H1 (cell line): Measurements from ENCODE around the gene COIL. TPM values are rescaled to one million over a fixed set of nuclear protein-coding genes. Genes with fewer than 3 reads are reported as not detected.

ENCODE experiments used
- CTCF ChIA-PET: fragments of 300-600 bp; sonication (Branson Sonifier 250); formaldehyde crosslinking; loops from one replicate; lab custom pipeline; 2021; ENCODE audit not compliant: partially characterized antibody; lab: Charles Lee
- POLR2A ChIA-PET: fragments of 300-600 bp; sonication (Branson Sonifier 250); formaldehyde crosslinking; loops from one replicate; lab custom pipeline; 2021; ENCODE audit warnings: inconsistent platforms; ENCODE audit not compliant: partially characterized antibody; lab: Charles Lee
- DNase-seq, 2 experiments: peaks; one replicate each; pipeline versions ENCODE4 v3.0.0 to v3.0.0-alpha.2; 2010 to 2022; ENCODE audit warnings: low spot score in 2 of 2, low read depth in 1 of 2, mixed read lengths in 1 of 2
- FAIRE-seq: peaks from 2 replicates; lab custom pipeline; 2011; peaks lifted over from hg19 to GRCh38; lab: Jason Lieb, UNC
- H2AFZ ChIP-seq: 2 replicates; pipeline ENCODE4 v1.8.1; 2012; ENCODE audit warnings: low read length, inconsistent platforms
- H2AK5ac ChIP-seq: 2 replicates; pipeline ENCODE4 v1.6.1; 2013; ENCODE audit warnings: low read depth, low read length
- H2BK120ac ChIP-seq: replicated peaks from 2 replicates; pipeline ENCODE3; 2013; ENCODE audit warnings: low read depth, low read length, inconsistent platforms
- H2BK12ac ChIP-seq: 2 replicates; pipeline ENCODE4 v1.6.1; 2013; ENCODE audit warnings: low read depth, low read length
- H2BK15ac ChIP-seq: 2 replicates; pipeline ENCODE4 v1.6.1; 2013; ENCODE audit warnings: low read length
- H2BK20ac ChIP-seq: 2 replicates; pipeline ENCODE4 v1.6.1; 2013; ENCODE audit warnings: low read length
- H2BK5ac ChIP-seq: 2 replicates; pipeline ENCODE4 v1.6.1; 2013; ENCODE audit warnings: low read depth, low read length
- H3K14ac ChIP-seq: 2 replicates; pipeline ENCODE4 v1.6.1; 2013; ENCODE audit warnings: inconsistent platforms; ENCODE audit not compliant: insufficient read length
- H3K18ac ChIP-seq: 2 replicates; pipeline ENCODE4 v1.6.1; 2013; ENCODE audit warnings: low read length; ENCODE audit errors: extremely low read depth
- H3K23ac ChIP-seq: 2 replicates; pipeline ENCODE4 v1.6.1; 2013; ENCODE audit warnings: inconsistent platforms; ENCODE audit not compliant: insufficient read length
- H3K23me2 ChIP-seq: 2 replicates; pipeline ENCODE4 v1.6.1; 2013; ENCODE audit warnings: low read depth, low read length
- H3K27ac ChIP-seq: 2 replicates; pipeline ENCODE4 v1.6.1; 2011; ENCODE audit warnings: low read depth, low read length, inconsistent platforms
- H3K27me3 ChIP-seq, 4 experiments: replicated peaks in 1 of 4; 1 replicate in 1 of 4; 2 replicates in 3 of 4; pipeline versions ENCODE4 v1.6.1 to v1.8.1; 2011 to 2013; ENCODE audit warnings: low read length in 3 of 4, mild to moderate bottlenecking in 3 of 4, inconsistent platforms in 2 of 4, mixed read lengths in 2 of 4, moderate library complexity in 1 of 4; ENCODE audit not compliant: control insufficient read depth in 3 of 4, insufficient read depth in 3 of 4; ENCODE audit errors: extremely low read depth in 1 of 4
- H3K36me3 ChIP-seq, 4 experiments: 2 replicates each; pipeline versions ENCODE4 v1.6.1 to v1.8.1; 2011 to 2013; ENCODE audit warnings: mild to moderate bottlenecking in 4 of 4, low read length in 3 of 4, moderate library complexity in 2 of 4, control low read depth in 1 of 4, inconsistent platforms in 1 of 4; ENCODE audit not compliant: insufficient read depth in 4 of 4, control insufficient read depth in 2 of 4
- H3K4ac ChIP-seq: replicated peaks from 2 replicates; pipeline ENCODE3; 2013; ENCODE audit warnings: low read length, low read depth, mixed read lengths, inconsistent platforms; ENCODE audit not compliant: insufficient read length
- H3K4me1 ChIP-seq, 4 experiments: replicated peaks in 1 of 4; 1 replicate in 1 of 4; 2 replicates in 3 of 4; pipeline versions ENCODE4 v1.6.1 to v1.8.1; 2011 to 2013; ENCODE audit warnings: low read length in 3 of 4, inconsistent platforms in 2 of 4, mixed read lengths in 1 of 4; ENCODE audit not compliant: insufficient read depth in 4 of 4, control insufficient read depth in 3 of 4
- H3K4me2 ChIP-seq, 2 experiments: 2 replicates each; pipeline versions ENCODE4 v1.6.1 to v1.8.1; 2011 to 2013; ENCODE audit warnings: low read depth in 2 of 2, low read length in 2 of 2, control low read depth in 1 of 2, inconsistent platforms in 1 of 2, mild to moderate bottlenecking in 1 of 2; ENCODE audit not compliant: insufficient read depth in 1 of 2
- H3K4me3 ChIP-seq, 4 experiments: fragments of 200-600, 300-600 bp in 1 of 4; sonication (generic), shearing (Covaris generic), sonication (Bioruptor Twin) in 1 of 4; 2 replicates each; pipeline versions ENCODE4 v1.5.1 to v1.8.1; 2011 to 2016; ENCODE audit warnings: low read length in 4 of 4, low read depth in 3 of 4, control low read depth in 2 of 4, inconsistent platforms in 2 of 4, mild to moderate bottlenecking in 2 of 4, mixed read lengths in 1 of 4, moderate library complexity in 1 of 4; ENCODE audit not compliant: insufficient read depth in 2 of 4; ENCODE audit errors: extremely low read depth in 1 of 4
- H3K56ac ChIP-seq: replicated peaks from 2 replicates; pipeline ENCODE3; 2013; ENCODE audit warnings: low read depth, mild to moderate bottlenecking, mixed read lengths, low read length, inconsistent platforms; ENCODE audit not compliant: insufficient read length
- H3K79me1 ChIP-seq: 2 replicates; pipeline ENCODE4 v1.6.1; 2013; ENCODE audit warnings: low read depth, low read length, control low read depth
- H3K79me2 ChIP-seq, 2 experiments: 2 replicates each; pipeline versions ENCODE4 v1.6.1 to v1.8.1; 2012 to 2013; ENCODE audit warnings: low read length in 2 of 2, mild to moderate bottlenecking in 2 of 2, inconsistent platforms in 1 of 2; ENCODE audit not compliant: insufficient read depth in 2 of 2, control insufficient read depth in 1 of 2
- H3K9ac ChIP-seq, 4 experiments: replicated peaks in 1 of 4; 1 replicate in 1 of 4; 2 replicates in 3 of 4; pipeline versions ENCODE4 v1.6.1 to v1.8.1; 2011 to 2013; ENCODE audit warnings: low read depth in 3 of 4, low read length in 3 of 4, control low read depth in 2 of 4, mild to moderate bottlenecking in 2 of 4, moderate library complexity in 2 of 4, inconsistent platforms in 1 of 4; ENCODE audit errors: extremely low read depth in 1 of 4
- H3K9me3 ChIP-seq, 2 experiments: 2 replicates each; pipeline versions ENCODE4 v1.6.1 to v1.8.1; 2012 to 2013; ENCODE audit warnings: mild to moderate bottlenecking in 2 of 2, moderate library complexity in 2 of 2, control low read depth in 1 of 2, inconsistent platforms in 1 of 2, low read depth in 1 of 2, low read length in 1 of 2, mixed read lengths in 1 of 2; ENCODE audit not compliant: insufficient read depth in 2 of 2
- H4K20me1 ChIP-seq, 2 experiments: replicated peaks in 1 of 2; 2 replicates each; pipeline versions ENCODE3 to v1.8.1; 2011 to 2013; ENCODE audit warnings: inconsistent platforms in 2 of 2, low read length in 2 of 2, mild to moderate bottlenecking in 1 of 2; ENCODE audit not compliant: insufficient read depth in 2 of 2, control insufficient read depth in 1 of 2
- H4K5ac ChIP-seq: 2 replicates; pipeline ENCODE4 v1.6.1; 2013; ENCODE audit warnings: low read length, low read depth, mixed read lengths, inconsistent platforms; ENCODE audit not compliant: insufficient read length
- H4K8ac ChIP-seq: 2 replicates; pipeline ENCODE4 v1.8.0; 2013; ENCODE audit warnings: mild to moderate bottlenecking, moderate library complexity, low read length, inconsistent platforms; ENCODE audit not compliant: insufficient read depth; ENCODE audit errors: extremely low read depth
- H4K91ac ChIP-seq: replicated peaks from 2 replicates; pipeline ENCODE3; 2013; ENCODE audit warnings: low read length, mixed read lengths, inconsistent platforms; ENCODE audit not compliant: insufficient read length
- BACH1 ChIP-seq: IDR thresholded peaks from 2 replicates; pipeline ENCODE4 v1.6.1; 2012; ENCODE audit warnings: low read length, improper control_type of control experiment
- CBX8 ChIP-seq: fragments of 300-800, 300-1000 bp; sonication (generic); IDR thresholded peaks from 2 replicates; pipeline ENCODE4 v1.7.1; 2016; ENCODE audit warnings: low read depth, low read length, borderline replicate concordance
- EZH2 ChIP-seq: fragments of 200-600 bp; sonication (generic); IDR thresholded peaks from 2 replicates; pipeline ENCODE4 v1.7.1; 2012; ENCODE audit warnings: low read depth, mild to moderate bottlenecking, moderate library complexity, low read length, inconsistent platforms; ENCODE audit not compliant: severe bottlenecking
- GTF2F1 ChIP-seq: IDR thresholded peaks from 2 replicates; pipeline ENCODE4 v1.6.1; 2012; ENCODE audit warnings: low read depth, low read length, improper control_type of control experiment, borderline replicate concordance
- HDAC6 ChIP-seq: IDR thresholded peaks from one replicate; pipeline ENCODE4 v1.7.1; 2012; ENCODE audit warnings: low read depth, mild to moderate bottlenecking, inconsistent platforms, low read length, moderate library complexity
- NRF1 ChIP-seq: IDR thresholded peaks from 2 replicates; pipeline ENCODE4 v1.6.1; 2011; ENCODE audit warnings: mild to moderate bottlenecking, low read depth, low read length, improper control_type of control experiment
- SAP30 ChIP-seq: fragments of 300-600 bp; sonication (generic); IDR thresholded peaks from 2 replicates; pipeline ENCODE4 v1.7.1; 2012; ENCODE audit warnings: low read length, moderate library complexity, mild to moderate bottlenecking, inconsistent platforms; ENCODE audit not compliant: insufficient read depth, insufficient replicate concordance
- SIX5 ChIP-seq: IDR thresholded peaks from 2 replicates; pipeline ENCODE4 v1.6.1; 2011; ENCODE audit warnings: mild to moderate bottlenecking, low read depth, low read length
- TAF7 ChIP-seq: optimal IDR thresholded peaks from 2 replicates; pipeline ENCODE3; 2011; ENCODE audit warnings: low read depth, mild to moderate bottlenecking, inconsistent platforms, low read length, moderate library complexity, borderline replicate concordance
- WGBS, 2 experiments: shearing (Covaris generic) in 1 of 2; methylation state at CpG; one replicate each; pipeline versions ENCODE4 v1.1.6 to v1.1.7; 2013 to 2015; ENCODE audit warnings: low lambda C conversion rate in 2 of 2, mixed read lengths in 2 of 2, inconsistent platforms in 1 of 2, low coverage in 1 of 2, missing lambda C conversion rate in 1 of 2; ENCODE audit not compliant: insufficient replicate concordance in 2 of 2, insufficient coverage in 1 of 2, insufficient read length in 1 of 2; ENCODE audit errors: extremely low coverage in 1 of 2, missing lambda C conversion rate in 1 of 2; 5-methylcytosine and 5-hydroxymethylcytosine counted together
- polyA plus RNA-seq, 7 experiments: library from polyadenylated mRNA; depleted of rRNA in 3 of 7; stranded (reverse) in 5 of 7; unstranded in 2 of 7; fragments of >200 nt in 5 of 7; fragments of 200-250 nt in 2 of 7; gene quantifications; 1 replicate in 5 of 7; 2 replicates in 1 of 7; 4 replicates in 1 of 7; pipeline versions ENCODE4 v1.2.1 to v1.2.3, GENCODE V29; 2011 to 2013; ENCODE audit warnings: missing spikeins in 2 of 7, mixed read lengths in 2 of 7
- total RNA-seq: library from RNA; stranded (reverse); fragmentation: NEBNext Ultra II Directional; extraction: Animal tissue kit (Norgen Biotek cat#: 25700); gene quantifications from 2 replicates; pipeline ENCODE4 v1.2.1, GENCODE V29; 2021

The COIL gene
- total and polyA plus RNA-seq, 2 of the 8 experiments (the other 6 are each of a cell fraction or from before 2014, with no cell fraction given), result 5.2 to 23.6 TPM

- no peak overlapping the region for H4K91ac ChIP-seq
- H3K79me1 ChIP-seq, result peaks cover 1% of the 10 kb centered on the region; the same call in 1 of the 2 replicates
- H3K4me3 ChIP-seq, result no peak overlapping the region
- H2BK12ac ChIP-seq, result no peak overlapping the region
- no peaks in the 10 kb centered on the region for H3K27me3 ChIP-seq
- CTCF ChIA-PET, result interaction anchor here (0.5 to 2.8 kb wide), 6 partner anchors 10 to 667 kb away, joined by 3 to 9 read pairs (median 3); no protein-coding TSS in a partner anchor
- H3K4ac ChIP-seq, result no peak overlapping the region
- H2AK5ac ChIP-seq, result no peak overlapping the region
- no peak overlapping the region for H2BK15ac ChIP-seq
- H3K27ac ChIP-seq, result no peak overlapping the region
- no peak overlapping the region for H2BK20ac ChIP-seq
- no peak overlapping the region for H3K56ac ChIP-seq
- no peak overlapping the region for H2BK5ac ChIP-seq
- no peak overlapping the region for H2AFZ ChIP-seq
- no peak overlapping the region for H3K9ac ChIP-seq
- peaks cover 0 to 31% (median 19%) of the 10 kb centered on the region in 4 experiments; a peak in 7 of 8 replicates for H3K36me3 ChIP-seq
- no peak for DNase-seq
- no peak overlapping the region for H3K23ac ChIP-seq
- POLR2A ChIA-PET, result interaction anchor here (0.7 kb wide), 1 partner anchor 56 kb away, joined by 3 read pairs; no protein-coding TSS in a partner anchor
- no peak for FAIRE-seq
- WGBS, 2 experiments, result 94% methylated on average over 1 of the region's 1 CpG; no CpG with 5 or more reads in 1 of the 2 experiments
- no peak overlapping the region for H3K4me2 ChIP-seq
- no peak overlapping the region for H3K14ac ChIP-seq
- no peaks in the 10 kb centered on the region for H3K9me3 ChIP-seq
- no peak overlapping the region for H4K8ac ChIP-seq
- H3K18ac ChIP-seq, result no peak overlapping the region
- H3K4me1 ChIP-seq, result no peaks in the 10 kb centered on the region
- H3K23me2 ChIP-seq, result no peaks in the 10 kb centered on the region
- no peak overlapping the region for H2BK120ac ChIP-seq
- H4K5ac ChIP-seq, result no peak overlapping the region
- H3K79me2 ChIP-seq, result no peaks in the 10 kb centered on the region
- H4K20me1 ChIP-seq, result peaks cover 0 to 2% of the 10 kb centered on the region in 2 experiments
- TF ChIP-seq GTF2F1 (no peak), CBX8 (no peak), TAF7 (no peak), SIX5 (no peak), NRF1 (no peak), HDAC6 (no peak), EZH2 (no peak), SAP30 (no peak), BACH1 (no peak)
Observed at GRCh38 chr17:56995766-56996165, 34.9 kb upstream of the COIL start.
